NCI-H2081 treated with DMSO at 0.1 percent for 48 hours (cell line): ENCODE results near the gene RHBG.
A peak's percentile ranks its signal among the peaks of the same experiment; 100 is the strongest.

Experiments
- DNase-seq: peaks from one replicate; lab custom pipeline; 2025; lab: John Stamatoyannopoulos, UW

RHBG gene

DNA sequence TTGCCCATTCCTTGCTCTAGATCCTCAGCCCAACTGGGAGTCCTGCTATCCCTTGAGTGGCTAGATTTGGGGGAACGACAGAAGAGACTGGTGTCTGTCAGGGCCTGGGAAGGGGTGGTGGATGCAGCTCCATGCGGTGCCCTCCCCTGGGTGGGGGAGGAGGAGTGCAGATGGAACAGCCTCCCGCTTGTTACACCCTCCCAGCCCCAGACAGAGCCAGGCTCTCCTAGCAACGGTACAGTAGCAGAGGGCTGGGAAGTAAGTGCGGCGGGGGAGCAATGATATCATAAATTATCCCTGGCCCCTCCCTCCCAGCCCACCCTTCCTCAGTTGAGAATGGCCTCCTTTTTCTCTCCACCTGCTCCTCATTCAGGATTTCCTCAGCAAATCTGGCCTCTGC is 37.2 kb downstream of the RHBG start:
- no peak for DNase-seq

DNA sequence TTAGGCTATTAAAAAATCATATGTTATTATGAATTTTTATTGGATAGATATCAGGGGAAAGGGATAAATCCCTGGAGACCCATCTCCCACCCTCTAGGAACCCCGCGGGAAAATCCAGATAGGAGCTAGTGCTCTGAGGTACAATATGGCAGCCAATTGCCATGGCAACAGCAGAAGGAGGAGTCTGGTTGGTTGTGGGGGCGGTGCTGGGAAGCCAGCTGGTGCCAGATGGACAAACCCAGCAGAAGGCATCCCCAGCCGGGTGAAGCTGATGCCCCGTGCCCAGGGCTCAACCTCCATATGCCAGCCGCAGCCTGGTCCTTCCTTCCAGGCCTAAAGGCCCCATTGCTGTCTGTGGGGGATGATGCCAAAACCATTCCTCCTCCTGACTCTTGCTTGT is 38.3 kb downstream of the RHBG start:
- DNase-seq = no peak

DNA sequence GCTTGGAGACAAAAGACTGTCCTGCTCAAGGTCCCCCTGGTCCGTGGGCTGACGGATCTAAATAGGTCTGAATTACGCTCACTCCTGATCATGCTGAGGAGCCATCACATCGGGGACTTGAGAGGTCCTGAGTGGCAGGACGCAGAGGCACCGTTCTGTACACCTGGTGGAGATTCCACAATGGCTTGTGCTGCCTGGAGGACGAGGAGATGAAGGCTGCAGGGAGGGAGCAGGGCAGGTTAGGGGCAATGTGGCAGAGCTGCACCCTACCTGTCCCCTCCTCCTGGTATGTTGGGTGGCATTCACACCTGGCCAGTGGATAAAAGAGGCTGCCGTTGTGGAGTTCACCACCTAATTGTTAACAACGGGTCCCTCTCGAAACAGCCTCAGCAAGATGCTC is 38.7 kb downstream of the RHBG start:
- no peak for DNase-seq

DNA sequence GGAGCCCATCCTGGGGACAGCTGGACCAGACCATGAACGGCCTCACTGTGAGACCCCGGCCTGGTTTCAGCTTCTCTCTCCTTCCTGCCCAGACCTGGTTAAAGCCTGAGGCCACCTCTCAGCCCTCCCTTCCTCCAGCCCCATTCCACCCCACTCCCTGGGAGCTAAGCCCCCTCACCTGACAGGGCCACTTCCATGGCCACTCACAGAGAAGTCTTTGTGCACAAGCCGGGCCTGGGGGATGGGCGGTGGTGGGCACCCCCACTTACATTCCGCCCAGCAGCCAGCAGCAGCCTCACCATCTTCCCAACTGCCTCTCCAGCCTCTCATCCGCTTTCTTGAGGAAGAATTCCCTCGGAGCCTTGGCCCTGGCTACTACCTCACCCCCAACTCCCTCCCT is 40.4 kb downstream of the RHBG start:
- no peak for DNase-seq

DNA sequence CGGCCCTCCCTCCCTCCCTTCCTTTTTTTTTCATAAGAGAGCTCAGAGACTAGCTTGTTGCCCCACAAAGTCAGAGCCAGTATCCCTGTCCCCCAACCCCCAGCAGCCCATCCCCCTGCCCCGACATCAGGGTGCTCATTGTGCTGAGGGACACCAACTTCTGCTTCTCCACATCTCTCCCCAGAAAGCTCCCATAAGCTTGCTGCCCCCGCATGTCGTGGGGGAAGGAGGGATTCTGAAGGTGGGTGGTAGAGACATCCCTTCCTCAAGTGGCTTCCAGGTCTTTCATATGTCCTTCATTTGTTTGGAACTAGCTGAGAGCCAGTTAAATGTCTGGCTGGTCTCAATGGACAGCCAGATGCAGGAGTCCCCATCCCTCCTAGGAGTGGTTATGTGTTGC is 41.2 kb downstream of the RHBG start:
- DNase-seq = no peak

DNA sequence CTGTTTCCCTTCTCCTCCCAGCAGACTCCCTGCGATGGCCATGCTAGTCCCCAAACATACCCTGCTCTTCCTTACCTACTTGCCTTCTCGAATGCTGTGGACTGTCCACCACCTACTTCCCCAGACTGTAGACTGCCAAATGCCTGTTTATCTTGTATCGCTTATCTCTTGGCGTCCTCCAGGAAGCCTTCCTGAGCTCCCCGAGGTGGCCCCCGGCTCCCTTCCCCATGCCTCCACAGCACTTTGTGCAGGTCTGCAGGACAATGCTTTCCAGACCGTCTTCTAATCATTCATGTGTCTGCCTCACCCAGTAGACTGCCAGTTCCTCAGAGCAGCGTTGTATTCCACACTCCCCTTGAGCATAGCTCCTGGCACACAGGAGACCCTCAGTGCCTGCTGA is 41.7 kb downstream of the RHBG start:
- no peak for DNase-seq

DNA sequence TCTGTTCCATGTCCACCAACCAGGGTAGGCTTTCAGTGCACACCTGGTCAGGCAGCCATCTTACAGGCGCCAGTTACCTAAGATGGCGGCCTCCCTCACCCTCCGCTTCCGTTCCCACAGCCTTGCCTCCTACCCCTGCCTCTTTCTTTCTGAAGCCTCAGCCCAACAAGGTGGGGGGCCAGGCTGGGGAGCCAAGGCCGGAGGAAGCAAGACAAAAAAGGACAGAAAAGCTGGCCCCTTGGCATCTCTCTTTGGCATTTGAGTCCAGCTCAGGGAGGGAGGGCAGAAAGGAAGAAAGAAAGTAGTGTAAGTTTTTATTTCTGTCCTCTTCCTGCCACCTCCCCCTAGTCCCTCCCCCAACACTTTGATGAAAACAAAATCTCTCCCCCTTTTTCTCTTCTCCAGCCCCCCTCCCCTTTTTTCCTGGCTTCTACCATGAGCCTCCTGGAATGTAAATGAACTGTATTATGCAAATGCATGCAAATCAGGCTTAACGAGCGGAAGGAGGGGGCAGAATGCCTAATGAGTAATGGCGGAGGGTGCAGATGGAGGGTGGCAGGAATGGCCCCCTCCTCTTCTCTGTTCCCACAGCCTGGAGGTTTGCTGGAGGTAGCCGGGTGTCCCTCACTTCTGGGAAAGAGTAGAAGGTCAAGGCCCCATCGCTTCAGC is 43.8 kb downstream of the RHBG start:
- no peak for DNase-seq

DNA sequence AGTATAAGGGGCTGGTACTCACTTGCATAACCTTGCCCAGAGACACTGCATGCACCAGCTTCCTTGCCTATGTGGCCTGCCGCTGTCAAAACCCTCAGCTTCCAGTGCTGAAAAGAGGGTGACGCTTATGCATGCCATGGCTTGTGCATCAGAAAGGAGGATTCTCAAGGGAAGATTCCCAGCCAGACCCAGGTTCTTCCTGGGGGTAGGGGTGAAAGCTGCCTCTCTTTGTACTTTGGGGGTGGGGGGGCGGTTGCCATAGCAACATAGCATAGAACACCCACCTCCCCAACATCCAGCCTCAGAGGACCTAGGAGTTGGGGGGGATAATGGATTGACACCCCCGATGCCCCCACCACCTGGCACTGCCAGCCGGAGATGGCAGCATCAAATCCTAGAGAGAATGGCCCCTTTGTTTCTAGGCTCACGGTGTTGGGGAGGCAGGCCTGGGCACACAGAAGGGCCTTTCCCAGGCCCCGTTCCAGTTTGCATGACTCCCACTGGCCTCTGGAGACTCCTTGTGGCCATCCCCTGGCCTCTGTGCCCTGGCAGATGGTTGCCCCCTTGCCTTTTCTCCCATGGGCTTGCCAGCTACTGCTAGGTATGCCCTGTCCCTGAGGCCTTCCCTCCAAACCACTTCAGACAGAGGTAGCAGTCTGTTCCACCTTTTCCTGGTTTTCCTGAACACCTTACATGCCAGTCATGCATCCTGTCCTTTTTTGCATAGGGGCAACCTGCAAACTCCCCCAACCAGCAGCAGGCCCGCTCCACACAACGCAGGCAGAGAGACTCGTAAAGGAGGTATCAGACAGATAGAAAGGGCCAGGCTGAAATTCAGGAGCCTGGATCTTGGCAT is 44.6 kb downstream of the RHBG start:
- no peak for DNase-seq

DNA sequence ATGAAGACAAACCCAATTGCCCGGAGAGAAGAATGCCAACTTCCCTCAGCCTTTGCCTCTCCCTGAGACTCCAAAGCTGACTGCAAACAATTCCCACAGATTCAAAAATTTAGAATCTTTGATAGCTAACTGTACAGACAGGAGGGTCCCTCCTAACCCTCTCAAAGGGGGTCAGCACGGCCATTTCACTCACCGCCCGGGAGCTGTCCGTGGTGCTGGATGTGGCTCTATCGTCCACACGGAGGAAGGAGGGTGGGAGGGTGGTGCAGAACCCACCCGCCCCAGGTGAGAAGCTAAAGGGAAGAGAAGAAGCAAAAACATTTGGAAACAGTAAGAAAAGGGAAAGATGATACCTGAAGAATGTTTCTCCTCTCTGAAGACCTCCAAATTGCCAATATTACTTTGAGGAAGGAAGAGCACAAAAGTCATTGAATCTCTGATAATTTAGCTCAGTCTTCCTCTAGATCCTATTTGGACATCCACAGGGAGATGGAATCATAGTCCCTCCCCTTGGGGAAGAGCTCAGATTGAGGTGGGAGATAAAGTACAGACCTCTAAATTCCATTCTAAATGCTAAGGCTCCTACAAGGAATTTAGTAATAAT is 45.6 kb downstream of the RHBG start:
- DNase-seq = no peak

DNA sequence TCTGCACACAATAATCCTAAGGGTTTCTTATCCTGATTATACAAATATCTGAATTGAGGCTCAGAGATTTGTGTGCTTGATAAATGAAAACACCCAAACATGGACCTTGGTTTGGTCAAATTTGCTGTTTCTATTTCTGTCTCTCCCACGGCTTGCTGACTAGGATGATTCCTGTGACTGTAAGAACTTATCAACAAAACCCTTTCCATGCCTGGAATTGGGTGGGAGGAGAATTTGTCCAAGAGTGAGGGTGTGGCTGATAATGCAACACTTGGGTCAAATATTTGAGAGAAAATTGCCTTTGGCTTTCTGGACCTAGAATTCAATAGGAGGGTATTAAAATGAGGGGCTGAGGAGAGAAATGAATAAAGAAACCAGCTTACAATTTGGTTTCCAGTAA is 48.0 kb downstream of the RHBG start:
- DNase-seq = no peak

DNA sequence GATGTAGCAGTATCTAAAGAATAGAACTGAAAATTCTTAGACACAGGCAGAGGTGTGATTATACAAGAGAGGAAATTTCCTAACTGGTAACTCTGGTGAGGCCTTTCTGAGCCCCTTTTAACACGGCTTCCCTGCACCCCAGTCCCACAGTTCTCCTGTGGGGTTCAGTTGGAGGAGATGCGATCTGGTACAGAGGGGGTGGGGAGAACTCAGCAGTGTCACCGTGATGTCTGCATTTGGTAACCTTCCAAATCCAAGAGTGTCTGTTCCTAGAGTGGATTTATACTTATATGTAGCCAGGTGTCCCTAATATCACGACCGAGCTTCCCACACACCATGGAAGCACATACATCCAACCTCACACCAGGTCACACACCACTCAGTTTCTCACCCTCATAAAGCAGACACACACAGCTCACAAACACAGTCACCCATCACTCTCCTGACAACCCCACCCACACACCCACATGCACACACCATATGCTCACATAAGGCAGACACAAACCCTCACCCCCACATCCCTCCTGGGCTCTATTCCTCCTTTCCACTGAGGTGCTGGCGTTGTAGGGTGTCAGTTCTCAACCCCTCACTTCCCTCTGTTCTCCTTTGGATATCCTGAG is 48.5 kb downstream of the RHBG start:
- DNase-seq = no peak

DNA sequence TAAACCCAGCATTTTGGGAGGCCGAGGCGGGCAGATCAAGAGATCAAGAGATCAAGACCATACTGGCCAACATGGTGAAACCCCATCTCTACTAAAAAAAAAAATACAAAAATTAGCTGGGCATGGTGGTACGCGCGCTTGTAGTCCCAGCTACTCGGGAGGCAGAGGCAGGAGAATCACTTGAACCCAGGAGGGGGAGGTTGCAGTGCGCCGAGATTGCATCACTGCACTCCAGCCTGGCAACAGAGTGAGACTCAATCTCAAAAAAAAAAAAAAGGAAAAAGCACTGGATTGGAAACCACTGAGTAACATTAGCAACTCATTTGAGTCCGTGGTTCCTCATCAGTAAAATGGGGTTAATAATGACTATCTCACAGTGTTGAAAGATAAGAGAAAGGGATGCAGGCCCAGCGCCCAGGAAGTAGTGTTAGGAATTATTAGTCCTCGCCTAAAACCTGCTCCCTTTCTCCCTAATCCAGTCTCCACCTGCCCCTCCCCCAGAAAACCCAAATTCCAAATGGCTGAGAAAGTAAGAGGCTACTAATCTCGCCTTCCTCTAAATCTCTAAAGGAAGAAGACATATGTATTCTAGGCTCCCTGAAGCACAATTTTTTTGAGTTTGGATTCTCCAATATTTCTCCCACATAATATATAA is 49.5 kb downstream of the RHBG start:
- no peak for DNase-seq

DNA sequence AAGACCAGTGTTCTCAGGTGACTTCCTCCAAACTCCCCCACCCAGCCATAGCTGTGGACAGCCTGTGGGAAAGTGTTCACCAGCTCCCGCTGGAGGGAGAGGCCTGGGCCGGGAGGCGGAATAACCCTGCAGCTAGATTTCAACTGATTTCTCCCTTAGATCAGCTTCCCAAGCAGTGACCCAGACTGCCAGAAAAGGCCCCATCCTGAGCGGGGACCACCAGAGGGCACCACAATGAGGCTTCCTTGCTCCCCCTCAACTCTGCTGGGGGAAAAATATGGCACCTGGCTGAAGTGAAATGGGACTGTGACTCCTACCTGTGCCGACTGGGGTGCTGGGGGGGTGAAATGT is 50.8 kb downstream of the RHBG start:
- DNase-seq = no peak

DNA sequence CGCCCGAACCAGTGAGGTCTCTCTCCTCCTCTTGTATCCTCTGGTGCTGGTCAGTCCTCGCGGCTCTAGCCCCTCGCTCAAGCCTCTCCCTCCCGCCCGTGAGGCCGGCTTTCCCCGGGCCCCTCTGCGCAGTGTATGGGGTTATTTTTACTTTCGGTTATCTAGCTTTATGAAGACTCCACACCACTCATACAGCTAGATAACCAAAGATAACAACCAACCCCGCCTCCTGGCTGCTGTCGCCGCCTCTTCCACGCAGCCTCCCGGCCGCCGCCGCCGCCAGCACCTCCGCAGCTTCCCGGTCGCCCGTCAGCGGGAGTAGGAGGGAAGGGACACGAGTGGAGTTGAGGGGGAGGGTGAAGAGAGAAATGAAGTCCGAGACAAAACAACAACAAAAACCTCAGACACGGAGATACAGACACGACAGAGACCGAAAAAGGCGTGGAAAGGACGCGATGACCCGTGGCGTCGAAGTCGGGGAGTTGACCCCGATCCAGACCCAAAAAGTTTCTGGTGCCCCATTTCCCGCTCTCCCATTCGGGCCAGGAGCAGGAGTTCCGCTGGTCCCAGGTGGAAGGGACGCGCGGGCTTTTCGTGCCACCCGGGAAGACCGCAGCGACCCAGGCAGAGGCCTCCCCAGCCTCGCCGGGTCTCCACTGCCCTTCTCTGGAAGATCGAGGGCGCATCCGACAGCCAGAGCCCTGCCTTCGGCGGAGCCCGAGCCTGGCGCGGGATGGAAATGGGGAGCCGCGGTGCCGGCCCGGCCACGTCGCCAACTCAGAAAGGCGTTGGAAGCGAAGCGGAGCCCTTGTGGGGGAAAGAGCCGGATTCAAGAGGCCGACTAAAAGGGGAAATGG is 51.4 kb downstream of the RHBG start:
- no peak for DNase-seq

DNA sequence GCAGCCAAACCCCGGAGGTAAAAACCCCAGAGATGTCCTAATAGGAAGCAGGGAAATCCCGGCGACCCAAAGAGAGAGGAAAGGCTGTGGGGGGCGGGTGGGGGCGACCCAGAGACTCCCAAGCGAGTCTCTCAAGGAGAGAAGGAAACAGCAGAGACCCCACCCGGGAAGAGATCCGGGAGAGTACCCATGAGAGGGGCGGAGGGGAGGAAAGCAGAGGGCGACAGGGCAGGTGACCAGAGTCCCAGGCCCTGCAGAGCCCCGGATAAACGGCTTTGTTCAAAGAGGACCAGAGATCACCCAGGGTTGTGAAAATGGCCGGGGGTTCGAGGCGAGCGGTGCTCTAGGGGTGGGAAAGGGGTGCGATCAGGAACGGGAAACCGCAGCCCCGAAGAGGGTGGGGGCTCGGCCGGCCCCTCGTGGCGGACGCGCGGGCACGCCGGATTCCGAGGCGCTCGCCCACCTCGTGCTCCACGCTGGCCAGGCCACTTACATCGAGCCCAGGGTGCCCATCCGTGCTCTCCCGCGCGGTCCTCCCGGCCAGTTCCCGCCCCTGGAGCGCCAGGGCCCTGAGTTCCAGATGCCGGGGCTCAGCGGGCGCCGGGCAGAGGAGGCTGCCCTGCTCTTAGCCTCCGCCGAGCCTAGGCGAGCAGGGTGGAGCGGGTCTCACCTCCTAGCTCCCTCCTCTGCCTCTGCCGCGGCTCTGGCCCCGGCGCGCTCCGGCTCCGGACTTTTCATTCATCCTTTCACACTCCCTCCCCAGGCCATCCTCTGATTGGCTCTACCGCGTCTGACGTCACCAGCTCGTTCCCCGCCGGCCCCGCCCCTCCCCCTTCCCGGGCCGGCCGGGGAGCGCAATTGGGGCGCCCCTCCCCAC is 52.3 kb downstream of the RHBG start:
- DNase-seq = peak; percentile 21

DNA sequence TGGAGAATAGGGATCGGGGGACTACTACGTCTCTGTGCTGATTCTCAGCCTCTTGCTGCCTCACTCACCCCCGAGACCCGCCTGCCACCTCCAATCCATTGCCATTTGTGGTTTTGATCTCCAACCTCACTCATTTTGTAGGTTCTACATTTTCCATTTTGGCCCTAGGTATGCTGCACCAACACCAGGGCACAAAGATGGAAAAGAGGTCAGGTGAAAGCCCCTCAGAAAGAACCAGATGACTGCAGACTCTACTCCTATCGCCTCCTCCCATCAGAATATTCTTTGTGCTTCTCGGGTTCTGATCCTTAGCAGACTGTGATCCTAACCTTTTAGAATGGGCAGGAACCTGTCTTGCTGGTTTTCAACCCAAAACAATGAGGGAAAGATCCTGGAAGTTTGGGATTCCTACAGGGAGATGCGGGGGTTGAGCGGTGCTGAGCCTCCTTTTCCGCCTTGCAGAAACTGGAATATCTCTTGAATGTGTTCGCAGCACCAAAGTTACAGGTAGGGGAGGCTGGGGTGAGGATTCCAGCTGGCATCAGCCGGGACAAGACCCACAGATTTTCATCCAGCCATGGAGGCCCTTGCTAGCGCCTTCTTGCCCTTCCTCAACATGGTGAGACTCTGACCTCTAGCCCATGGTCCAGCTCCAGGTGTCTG is 53.1 kb downstream of the RHBG start:
- DNase-seq = no peak

DNA sequence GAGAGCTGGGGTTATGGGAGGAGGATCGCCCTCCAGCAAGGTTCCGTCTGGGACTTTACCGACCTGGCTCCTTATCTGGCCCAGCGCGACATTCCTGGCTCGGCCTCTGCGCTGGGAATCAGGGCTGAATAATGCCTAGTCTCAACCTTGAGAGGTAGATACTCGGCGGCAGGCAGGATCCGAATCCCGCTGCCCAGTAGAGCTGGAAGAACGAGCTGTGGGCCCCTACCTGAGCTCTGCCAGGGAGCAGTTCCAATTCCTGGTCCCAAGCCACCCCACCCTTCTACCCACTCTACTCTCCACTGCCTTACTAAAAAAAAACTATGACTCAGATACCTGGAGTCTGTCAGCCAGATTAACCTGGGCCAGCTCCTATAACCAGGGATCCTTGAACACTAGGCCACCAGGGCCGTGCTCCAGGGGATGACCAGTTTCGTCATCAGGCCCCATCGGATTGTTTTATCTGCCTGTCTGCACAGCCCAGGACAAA is 53.6 kb downstream of the RHBG start:
- no peak for DNase-seq

DNA sequence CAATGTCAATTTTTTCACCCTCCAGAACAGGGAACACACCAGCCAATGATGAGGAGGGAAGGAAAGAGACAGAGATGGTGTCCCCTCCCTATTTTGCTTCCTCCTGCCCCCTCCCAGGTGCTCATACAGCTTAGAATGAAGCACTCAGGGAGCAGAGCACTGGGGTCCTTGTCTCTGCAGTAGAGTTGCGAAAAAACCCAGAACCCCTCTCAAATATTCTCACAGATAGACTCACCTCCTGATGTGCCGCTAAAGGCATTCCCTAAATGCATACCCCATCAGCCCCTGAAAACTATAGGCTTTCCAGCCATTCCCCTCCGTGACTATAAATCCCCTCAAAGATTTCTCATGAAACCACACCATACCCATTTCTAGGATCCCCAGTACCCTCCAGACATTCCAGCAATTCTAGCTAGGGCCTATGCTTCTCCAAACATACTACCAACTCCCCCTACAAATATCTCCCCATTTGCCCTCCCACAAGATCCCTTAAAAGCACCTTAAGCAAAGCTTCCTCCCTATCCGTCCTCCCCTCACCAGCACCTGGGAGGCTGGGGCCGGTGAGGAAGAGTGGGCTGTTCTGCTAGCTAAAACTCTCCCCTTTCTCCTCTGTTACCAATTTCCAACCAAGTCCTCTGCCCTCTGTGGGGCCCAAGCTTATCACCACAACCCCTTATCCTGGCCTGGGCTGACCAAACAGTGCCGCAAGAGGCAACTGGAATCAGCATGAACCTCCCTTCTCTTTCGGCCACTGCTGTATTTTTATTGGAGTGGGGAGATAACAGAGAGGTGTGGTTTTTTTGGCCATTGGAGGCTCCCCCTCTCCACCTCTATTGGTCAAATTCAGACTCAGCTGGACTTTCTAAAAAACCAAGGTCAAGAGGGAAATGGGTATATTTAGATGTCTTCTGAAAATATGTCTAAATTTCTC is 54.7 kb downstream of the RHBG start:
- DNase-seq = no peak
